GM19468 (cell line): ENCODE data around the gene IFITM5.
"Not testable (repeated sequence)": the region's sequence is repeated elsewhere in the genome, so short reads cannot be mapped to it uniquely, and the experiment has no call there.

ENCODE experiments used
- ATAC-seq: cut with Tn5 transposase; IDR thresholded peaks from one replicate; pipeline ENCODE4 v1.9.1; 2021; ENCODE audit warnings: mild to moderate bottlenecking, moderate library complexity, moderate number of reproducible peaks; ENCODE audit not compliant: unreplicated experiment; ENCODE audit errors: extremely low read depth

Gene IFITM5

GRCh38 chr11:286977-287820, 12.1 kb downstream of the IFITM5 start:
- not testable (repeated sequence) for ATAC-seq

GRCh38 chr11:285894-286220, 13.5 kb downstream of the IFITM5 start:
- no peak for ATAC-seq

GRCh38 chr11:285021-285893, 14.1 kb downstream of the IFITM5 start:
- ATAC-seq: no peak

GRCh38 chr11:284105-285020, 15.0 kb downstream of the IFITM5 start:
- no peak for ATAC-seq

- no peak for ATAC-seq
Observed at GRCh38 chr11:283405-284104, 15.8 kb downstream of the IFITM5 start.

- no peak for ATAC-seq
Observed at GRCh38 chr11:282630-283360, 16.5 kb downstream of the IFITM5 start.

GRCh38 chr11:282171-282570, 17.2 kb downstream of the IFITM5 start:
- ATAC-seq: no peak

- ATAC-seq: no peak
Observed at GRCh38 chr11:281486-282161, 17.7 kb downstream of the IFITM5 start.

GRCh38 chr11:280706-281485, 18.4 kb downstream of the IFITM5 start:
- no peak for ATAC-seq

GRCh38 chr11:279966-280705, 19.2 kb downstream of the IFITM5 start:
- ATAC-seq: no peak

GRCh38 chr11:279040-279965, 20.0 kb downstream of the IFITM5 start:
- ATAC-seq: no peak

GRCh38 chr11:278001-278951, 21.1 kb downstream of the IFITM5 start, which contains the start of gene NLRP6:
TSS of gene NLRP6 (plus strand) at chr11:278407. CDS start at chr11:278570, 163 bp downstream.
- ATAC-seq: no peak

GRCh38 chr11:276219-276618, 23.1 kb downstream of the IFITM5 start:
- no peak for ATAC-seq

GRCh38 chr11:272931-273198, 26.5 kb downstream of the IFITM5 start:
- ATAC-seq: no peak
